ENCODE measurements around the gene ARHGAP26. TPM values are rescaled to one million over a fixed set of nuclear protein-coding genes. Genes with fewer than 3 reads are reported as not detected.

Gene ARHGAP26
- total RNA-seq, 1 experiment from 2014 or later: 79.8 TPM

GRCh38 chr5:143277536-143277935 lies 507.4 kb downstream of the ARHGAP26 start:
- intact Hi-C loops (cut with micrococcal nuclease; ENCODE audit: unreplicated experiment): no loop called here

More at GRCh38 chr5:143277536-143277935, 507.4 kb downstream of the ARHGAP26 start:
- no peak for DNase-seq
- POLR2A ChIA-PET: no interaction called here
- Mint-ChIP-seq H3K9me3 (ENCODE audit: unreplicated experiment) (no peaks in the 10 kb centered on the region), H3K36me3 (ENCODE audit: insufficient read depth, unreplicated experiment) (no peaks in the 10 kb centered on the region), H3K27ac (ENCODE audit: unreplicated experiment) (no peak overlapping the region), H3K4me1 (ENCODE audit: low read depth, unreplicated experiment) (peaks cover 8% of the 10 kb centered on the region), H3K27me3 (ENCODE audit: insufficient read depth, unreplicated experiment) (no peaks in the 10 kb centered on the region), H3K4me3 (ENCODE audit: unreplicated experiment) (no peak overlapping the region)
- no TSS peak for BruUV-seq (replicated peaks)
- no peak for TF ChIP-seq CTCF (IDR thresholded peaks at IDR 0.05; ENCODE audit: insufficient read depth in 1 of 2, low read depth in 1 of 2, low read length in 1 of 2, severe bottlenecking in 1 of 2, unreplicated experiment in 1 of 2)
- no peaks in the 10 kb centered on the region; the same call in 1 of the 2 replicates for H3K4me1 ChIP-seq
- H3K36me3 ChIP-seq (ENCODE audit: control insufficient read depth, insufficient read depth, low read length): no peaks in the 10 kb centered on the region
- no peaks in the 10 kb centered on the region for H3K27me3 ChIP-seq (replicated peaks; ENCODE audit: control insufficient read depth, insufficient read depth, low read length)
- CTCF ChIA-PET: no interaction called here
- H3K4me3 ChIP-seq (ENCODE audit: low read depth, low read length): no peak overlapping the region
- H3K9me3 ChIP-seq: no peaks in the 10 kb centered on the region

Other genes with a start within 250 kb of the ARHGAP26 start
- not detected in 2 replicates for gene FGF1, start 84.3 kb upstream of the ARHGAP26 start, total RNA-seq (2022)